RWPE1 (cell line): ENCODE results near the gene TMF1.

Source experiments
- CTCF ChIA-PET: fragments of 350-600 bp; sonication (Branson Sonifier 250); formaldehyde crosslinking; extraction: SDS; loops from one replicate; lab custom pipeline; 2021; lab: Yijun Ruan, JAX
- POLR2A ChIA-PET: fragments of 400-600 bp; formaldehyde crosslinking; extraction: SDS; loops from one replicate; lab custom pipeline; 2020; ENCODE audit warnings: antibody characterized with exemption; ENCODE audit not compliant: low non-redundant PET; lab: Yijun Ruan, JAX
- DNase-seq: peaks from one replicate; pipeline ENCODE4 v3.0.0; 2012; ENCODE audit warnings: low spot score
- H3K27ac ChIP-seq: fragments of 450-650 bp; 2 replicates; pipeline ENCODE4 v1.5.1; 2017
- TF ChIP-seq, protein P1 (sequence below): fragments of 450-650 bp; conservative IDR thresholded peaks from 2 replicates; pipeline ENCODE4 v1.5.1; 2017; ENCODE audit warnings: low read depth, mild to moderate bottlenecking

Gene TMF1

DNA sequence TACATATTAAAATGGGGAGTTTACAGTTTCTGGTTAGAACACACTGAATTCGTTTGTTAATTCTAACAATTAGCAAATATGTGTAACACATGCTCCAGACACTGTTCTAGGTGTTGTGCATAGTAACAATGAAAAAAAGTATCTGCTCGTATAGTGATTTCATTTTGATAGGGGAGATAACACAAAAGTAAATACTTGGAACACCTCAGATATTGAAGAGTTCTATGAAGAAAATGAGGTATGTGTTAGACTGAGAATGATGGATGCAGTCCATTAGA is 6.8 kb upstream of the TMF1 start:
- POLR2A ChIA-PET, result no interaction called here
- H3K27ac ChIP-seq, result no peak overlapping the region
- DNase-seq, result no peak
- TF ChIP-seq, protein P1, sequence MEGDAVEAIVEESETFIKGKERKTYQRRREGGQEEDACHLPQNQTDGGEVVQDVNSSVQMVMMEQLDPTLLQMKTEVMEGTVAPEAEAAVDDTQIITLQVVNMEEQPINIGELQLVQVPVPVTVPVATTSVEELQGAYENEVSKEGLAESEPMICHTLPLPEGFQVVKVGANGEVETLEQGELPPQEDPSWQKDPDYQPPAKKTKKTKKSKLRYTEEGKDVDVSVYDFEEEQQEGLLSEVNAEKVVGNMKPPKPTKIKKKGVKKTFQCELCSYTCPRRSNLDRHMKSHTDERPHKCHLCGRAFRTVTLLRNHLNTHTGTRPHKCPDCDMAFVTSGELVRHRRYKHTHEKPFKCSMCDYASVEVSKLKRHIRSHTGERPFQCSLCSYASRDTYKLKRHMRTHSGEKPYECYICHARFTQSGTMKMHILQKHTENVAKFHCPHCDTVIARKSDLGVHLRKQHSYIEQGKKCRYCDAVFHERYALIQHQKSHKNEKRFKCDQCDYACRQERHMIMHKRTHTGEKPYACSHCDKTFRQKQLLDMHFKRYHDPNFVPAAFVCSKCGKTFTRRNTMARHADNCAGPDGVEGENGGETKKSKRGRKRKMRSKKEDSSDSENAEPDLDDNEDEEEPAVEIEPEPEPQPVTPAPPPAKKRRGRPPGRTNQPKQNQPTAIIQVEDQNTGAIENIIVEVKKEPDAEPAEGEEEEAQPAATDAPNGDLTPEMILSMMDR, result no peak
- CTCF ChIA-PET, result no interaction called here

DNA sequence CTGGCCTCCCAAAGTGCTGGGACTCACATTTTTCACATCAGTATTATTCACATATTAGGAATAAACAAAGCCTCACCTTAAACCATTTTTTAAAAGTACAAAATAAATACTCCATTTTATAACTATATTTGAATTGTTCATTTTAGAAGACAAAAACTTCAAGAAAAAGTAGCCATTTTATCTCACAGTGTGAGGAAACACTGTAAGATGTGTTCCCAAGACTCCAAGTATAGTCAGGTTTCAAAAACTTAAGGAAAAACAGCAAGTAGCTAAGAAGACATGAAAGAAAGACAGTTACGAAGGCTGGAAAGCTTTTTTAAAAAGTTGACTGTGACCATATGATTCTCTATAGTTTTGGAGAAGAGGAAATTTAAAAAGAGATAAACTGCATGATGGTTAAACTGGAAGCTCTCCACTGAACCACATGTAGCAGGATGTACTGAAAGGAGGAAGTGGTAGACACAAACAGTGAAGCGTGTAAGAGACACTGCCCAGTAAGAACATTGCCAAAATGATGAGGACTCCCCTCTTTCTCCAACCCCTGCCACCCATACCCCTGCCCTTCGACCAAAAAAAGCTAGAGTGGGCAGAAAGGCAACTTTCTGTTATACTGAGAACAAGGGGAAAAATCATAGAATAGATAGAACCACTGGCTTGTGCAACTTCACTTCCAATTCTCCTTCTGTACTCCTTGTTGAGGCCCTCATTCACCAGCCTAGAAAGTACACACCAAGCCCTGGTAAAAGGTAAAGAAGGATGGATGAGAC is 6.2 kb upstream of the TMF1 start:
- TF ChIP-seq, protein P1, result no peak
- DNase-seq, result no peak
- ChIA-PET CTCF (no interaction called here), POLR2A (no interaction called here)
- no peak overlapping the region for H3K27ac ChIP-seq

DNA sequence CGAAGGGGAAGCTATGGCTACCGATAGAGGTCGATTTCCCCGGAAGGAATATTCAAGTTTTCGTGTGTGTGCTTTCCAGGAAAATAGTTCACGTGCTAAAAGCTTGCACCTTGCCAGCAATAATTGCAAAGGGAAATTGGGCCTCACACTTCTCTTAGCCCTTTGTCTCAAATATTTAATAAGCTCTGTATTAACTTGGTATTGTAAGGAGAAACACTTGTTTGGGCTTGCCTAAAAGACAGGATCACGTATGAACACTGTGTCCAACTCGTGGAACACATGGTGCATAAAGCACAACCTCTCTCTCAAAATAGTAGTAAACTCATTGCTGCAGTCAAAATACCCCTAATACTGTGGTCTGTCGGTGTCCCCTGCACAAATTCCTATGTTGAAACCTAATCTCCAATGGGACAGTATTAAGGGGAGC is 352 bp upstream of the TMF1 start:
- POLR2A ChIA-PET, result no interaction called here
- no peak for DNase-seq
- CTCF ChIA-PET, result no interaction called here
- TF ChIP-seq, protein P1, result no peak
- peak overlapping the region; percentile 87 for H3K27ac ChIP-seq

DNA sequence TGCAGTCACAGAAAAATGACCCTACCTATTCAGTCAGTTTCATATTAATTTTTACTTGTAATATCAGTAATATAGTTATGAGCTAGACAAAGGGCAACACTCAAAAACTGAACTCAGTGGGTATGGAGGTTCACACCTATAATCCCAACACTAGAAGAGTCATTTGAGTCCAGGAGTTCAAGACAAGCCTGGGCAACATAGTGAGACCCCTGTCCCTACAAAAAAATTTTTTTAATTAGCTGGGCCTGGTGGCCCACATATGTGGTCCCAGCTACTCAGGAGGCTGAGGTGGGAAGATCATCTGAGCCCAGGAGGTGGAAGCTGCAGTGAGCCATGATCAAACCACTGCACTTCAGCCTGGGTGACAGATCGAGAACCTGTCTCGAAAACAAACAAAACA is 3.1 kb downstream of the TMF1 start:
- no peak overlapping the region for H3K27ac ChIP-seq
- ChIA-PET CTCF (no interaction called here), POLR2A (no interaction called here)
- TF ChIP-seq, protein P1, result no peak
- DNase-seq, result no peak

DNA sequence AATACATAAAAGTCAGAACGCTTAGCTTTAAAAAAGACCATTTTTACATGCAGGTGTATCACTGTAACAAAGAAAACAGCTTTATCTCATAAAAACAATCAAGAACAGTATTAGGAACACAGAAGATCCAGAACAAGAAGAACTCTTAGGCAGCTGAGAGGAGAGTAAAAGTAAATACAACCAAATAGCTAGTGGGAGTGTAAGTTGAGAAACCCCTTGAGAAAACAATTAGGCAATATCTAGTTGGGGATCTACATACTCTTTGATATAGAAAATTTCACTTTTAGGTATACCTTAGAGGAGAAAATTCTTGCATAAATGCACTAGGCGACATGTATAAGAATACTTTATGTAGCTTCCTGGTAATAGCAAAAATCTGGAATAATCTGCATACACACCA is 7.5 kb downstream of the TMF1 start:
- CTCF ChIA-PET, result interaction anchor here (0.6 kb wide), 1 partner anchor 44 kb away, joined by 4 read pairs; no protein-coding TSS in a partner anchor
- POLR2A ChIA-PET, result no interaction called here
- H3K27ac ChIP-seq, result no peak overlapping the region

DNA sequence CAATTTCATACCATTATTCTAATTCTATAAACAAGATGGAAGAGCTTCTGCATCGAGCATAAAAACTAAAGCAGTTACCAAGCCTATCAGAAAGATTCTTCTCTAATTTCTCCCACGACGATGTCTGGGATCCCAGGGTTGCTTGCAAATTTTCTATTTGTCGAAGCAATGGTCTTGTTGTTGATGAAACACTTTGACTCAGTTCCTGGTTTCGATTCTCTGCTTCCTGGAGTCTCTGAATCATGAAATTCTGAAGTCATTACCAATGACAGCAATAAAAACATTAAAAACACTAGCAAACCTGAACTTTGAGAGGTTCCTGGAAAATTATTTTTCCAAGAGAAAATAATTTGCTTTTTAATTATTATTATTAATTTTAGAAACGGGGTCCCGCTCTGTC is 18.7 kb downstream of the TMF1 start:
- CTCF ChIA-PET, result no interaction called here
- TF ChIP-seq, protein P1, result no peak
- POLR2A ChIA-PET, result no interaction called here
- peak overlapping the region; percentile 64 for H3K27ac ChIP-seq
- peak; percentile 51 for DNase-seq

More for the DNA sequence above, 7.5 kb downstream of the TMF1 start:
- no peak for DNase-seq
- TF ChIP-seq, protein P1, result no peak
